ENCODE measurements around the gene DISC1.

Gene DISC1

GRCh38 chr1:231913493-231913892, 286.9 kb downstream of the DISC1 start:
- no peak overlapping the region for H3K27ac ChIP-seq
- TF ChIP-seq ZFX (IDR thresholded peaks at IDR 0.05) (no peak), CTCF (conservative IDR thresholded peaks at IDR 0.05) (no peak)

GRCh38 chr1:231918239-231919015, 291.8 kb downstream of the DISC1 start:
- H3K27ac ChIP-seq = no peak overlapping the region
- TF ChIP-seq ZFX (IDR thresholded peaks at IDR 0.05) = no peak
- no peak for TF ChIP-seq CTCF (conservative IDR thresholded peaks at IDR 0.05)

GRCh38 chr1:231919239-231919885, 292.8 kb downstream of the DISC1 start:
- no peak overlapping the region for H3K27ac ChIP-seq
- TF ChIP-seq CTCF (conservative IDR thresholded peaks at IDR 0.05) (no peak), ZFX (IDR thresholded peaks at IDR 0.05) (no peak)

GRCh38 chr1:231919886-231920285, 293.3 kb downstream of the DISC1 start:
- no peak for TF ChIP-seq CTCF (conservative IDR thresholded peaks at IDR 0.05)
- TF ChIP-seq ZFX (IDR thresholded peaks at IDR 0.05) = no peak
- no peak overlapping the region for H3K27ac ChIP-seq

GRCh38 chr1:231921646-231922345, 295.2 kb downstream of the DISC1 start:
- no peak for TF ChIP-seq CTCF (conservative IDR thresholded peaks at IDR 0.05)
- TF ChIP-seq ZFX (IDR thresholded peaks at IDR 0.05) = no peak
- no peak overlapping the region for H3K27ac ChIP-seq

GRCh38 chr1:231923491-231924041, 297.0 kb downstream of the DISC1 start:
- no peak for TF ChIP-seq ZFX (IDR thresholded peaks at IDR 0.05)
- TF ChIP-seq CTCF (conservative IDR thresholded peaks at IDR 0.05) = no peak
- no peak overlapping the region for H3K27ac ChIP-seq
